Lung (tissue), 12 donors: ENCODE measurements around the gene RHOBTB1. TPM values are rescaled to one million over a fixed set of nuclear protein-coding genes. Genes with fewer than 3 reads are reported as not detected.

Experiments
- ATAC-seq: fragments of 200-7000 bp; cut with Tn5 transposase; one replicate; pipeline ENCODE4 v1.9.1; 2020; ENCODE audit warnings: moderate number of reproducible peaks; ENCODE audit not compliant: insufficient read depth, low FRiP score
- DNase-seq, 3 donors: peaks; one replicate each; pipeline ENCODE4 v3.0.0-alpha.2; 2013 to 2017
- H3K27ac ChIP-seq, 2 donors: one replicate each; pipeline ENCODE4 v1.5.1; 2013; ENCODE audit warnings: mild to moderate bottlenecking in 2 of 2, moderate library complexity in 2 of 2, control low read depth in 1 of 2, inconsistent platforms in 1 of 2, low read depth in 1 of 2, low read length in 1 of 2
- H3K27me3 ChIP-seq, 3 donors: one replicate each; pipeline ENCODE4 v1.5.1; 2013; ENCODE audit warnings: low read length in 2 of 3; ENCODE audit not compliant: control insufficient read depth in 3 of 3, insufficient read depth in 3 of 3
- H3K36me3 ChIP-seq, 4 donors: one replicate each; pipeline ENCODE4 v1.5.1; 2013; ENCODE audit warnings: low read length in 4 of 4, mild to moderate bottlenecking in 1 of 4, moderate library complexity in 1 of 4; ENCODE audit not compliant: control insufficient read depth in 4 of 4, insufficient read depth in 4 of 4
- H3K4me1 ChIP-seq, 5 donors: one replicate each; pipeline ENCODE4 v1.5.1; 2013; ENCODE audit warnings: low read length in 5 of 5, mild to moderate bottlenecking in 2 of 5, moderate library complexity in 1 of 5; ENCODE audit not compliant: control insufficient read depth in 5 of 5, insufficient read depth in 5 of 5
- H3K4me3 ChIP-seq: one replicate; pipeline ENCODE4 v1.5.1; 2013; ENCODE audit warnings: mild to moderate bottlenecking, control low read depth, moderate library complexity
- H3K9ac ChIP-seq, 2 donors: one replicate each; pipeline ENCODE4 v1.5.1; 2013; ENCODE audit warnings: low read length in 2 of 2, control low read depth in 1 of 2; ENCODE audit not compliant: insufficient read depth in 1 of 2
- H3K9me3 ChIP-seq, 4 donors: one replicate each; pipeline ENCODE4 v1.5.1; 2013; ENCODE audit warnings: low read length in 3 of 4, mild to moderate bottlenecking in 1 of 4, moderate library complexity in 1 of 4; ENCODE audit not compliant: control insufficient read depth in 4 of 4, insufficient read depth in 3 of 4
- CTCF ChIP-seq: IDR thresholded peaks from 2 replicates; pipeline ENCODE4 v1.5.1; 2012; ENCODE audit warnings: mild to moderate bottlenecking; ENCODE audit errors: control extremely low read depth, extremely low read depth
- WGBS, 2 donors: extraction: QIAGEN DNeasy Blood & Tissue Kit; methylation state at CpG; one replicate each; pipeline ENCODE4 v1.1.7; 2013; 5-methylcytosine and 5-hydroxymethylcytosine counted together
- polyA plus RNA-seq, 2 donors: library from polyadenylated mRNA; stranded (reverse); fragments of 200-250 nt; gene quantifications; one replicate each; pipeline ENCODE4 v1.2.1, GENCODE V29; 2013
- total RNA-seq, 2 donors: library from RNA; depleted of rRNA in 1 of 2; stranded (reverse); fragments of >200 nt in 1 of 2; gene quantifications; one replicate each; pipeline ENCODE4 v1.2.1, GENCODE V29; 2014 to 2021
- donor health status: control.
- donor health status: control.
- donor health status: Bipolar disorder and iron deficiency.
- donor health status: healthy.
- donor health status: DM: yes; HTN: yes; CAD: no.

The RHOBTB1 gene
- total and polyA plus RNA-seq, 4 donors, result 4.8 to 27.2 (median 8.0) TPM

- no peak for DNase-seq
- Histone ChIP-seq H3K9me3 (no peaks in the 10 kb centered on the region), H3K27me3 (no peaks in the 10 kb centered on the region), H3K4me3 (no peak overlapping the region), H3K4me1 (peaks cover 0 to 7% (median 2%) of the 10 kb centered on the region in 5 donors), H3K27ac (peak overlapping the region in 1 of 2 donors; percentile 75), H3K36me3 (no peaks in the 10 kb centered on the region), H3K9ac (no peak overlapping the region)
- peak; percentile 87 for ATAC-seq
- 13 to 35% methylated on average over 5 of the region's 5 CpGs for WGBS, 2 donors
- no peak for TF ChIP-seq CTCF
Measured at GRCh38 chr10:60827791-60828488, 116.0 kb downstream of the RHOBTB1 start.

- no peaks in the 10 kb centered on the region for H3K9me3 ChIP-seq
- H3K4me3 ChIP-seq, result no peak overlapping the region
- no peak overlapping the region for H3K9ac ChIP-seq
- no peaks in the 10 kb centered on the region for H3K36me3 ChIP-seq
- DNase-seq (no peak), ATAC-seq (no peak)
- H3K27ac ChIP-seq, result no peak overlapping the region
- H3K4me1 ChIP-seq, result peaks cover 0 to 14% (median 6%) of the 10 kb centered on the region in 5 donors
- 86 to 87% methylated on average over 4 of the region's 4 CpGs for whole genome bisulfite sequencing, 2 donors
- no peak for TF ChIP-seq CTCF
- H3K27me3 ChIP-seq, result no peaks in the 10 kb centered on the region
Measured at GRCh38 chr10:60825520-60825919, 118.5 kb downstream of the RHOBTB1 start.

GRCh38 chr10:60823324-60823723 lies 120.7 kb downstream of the RHOBTB1 start:
- Histone ChIP-seq H3K9ac (no peak overlapping the region), H3K9me3 (no peaks in the 10 kb centered on the region), H3K36me3 (no peaks in the 10 kb centered on the region), H3K27ac (no peak overlapping the region), H3K4me1 (peaks cover 0 to 18% (median 8%) of the 10 kb centered on the region in 5 donors), H3K27me3 (no peaks in the 10 kb centered on the region), H3K4me3 (no peak overlapping the region)
- no peak for TF ChIP-seq CTCF
- no peak for DNase-seq
- 85 to 88% methylated on average over 1 of the region's 1 CpG for WGBS, 2 donors
- ATAC-seq, result no peak

- no peak overlapping the region for H3K9ac ChIP-seq
- WGBS, 2 donors, result 54 to 58% methylated on average over 4 of the region's 4 CpGs
- H3K4me3 ChIP-seq, result no peak overlapping the region
- peaks cover 0 to 17% (median 8%) of the 10 kb centered on the region in 5 donors for H3K4me1 ChIP-seq
- H3K36me3 ChIP-seq, result no peaks in the 10 kb centered on the region
- ATAC-seq, result no peak
- H3K9me3 ChIP-seq, result no peaks in the 10 kb centered on the region
- no peak for TF ChIP-seq CTCF
- no peak overlapping the region for H3K27ac ChIP-seq
- no peak for DNase-seq
- H3K27me3 ChIP-seq, result no peaks in the 10 kb centered on the region
Measured at GRCh38 chr10:60822809-60823208, 121.2 kb downstream of the RHOBTB1 start.
